A549 (cell line): Measurements from ENCODE around the gene RLBP1. TPM values are rescaled to one million over a fixed set of nuclear protein-coding genes. Genes with fewer than 3 reads are reported as not detected.

Source experiments
- ATAC-seq, 2 experiments: fragments of 200-7000 bp in 1 of 2; fragments of >200 bp in 1 of 2; cut with Nextera tagmentation in 1 of 2; cut with Tn5 transposase in 1 of 2; 3 replicates each; pipeline versions ENCODE4 v1.8.0 to v1.9.1; 2018 to 2020; ENCODE audit warnings: mild to moderate bottlenecking in 1 of 2, moderate library complexity in 1 of 2
- CTCF ChIA-PET: fragments of 300-600 bp; sonication (Branson Sonifier 250); formaldehyde crosslinking; extraction: SDS; loops from one replicate; lab custom pipeline; 2021; ENCODE audit warnings: antibody characterized with exemption, inconsistent platforms; lab: Yijun Ruan, JAX
- POLR2A ChIA-PET: fragments of 350-600 bp; formaldehyde crosslinking; extraction: SDS; loops from one replicate; lab custom pipeline; 2021; ENCODE audit warnings: antibody characterized with exemption, inconsistent platforms; lab: Yijun Ruan, JAX
- DNase-seq, 2 experiments: peaks; one replicate each; pipeline versions ENCODE4 v3.0.0 to v3.0.0-alpha.2; 2011 to 2016; ENCODE audit warnings: low read depth in 1 of 2, low spot score in 1 of 2
- FAIRE-seq: peaks from 2 replicates; lab custom pipeline; 2011; peaks lifted over from hg19 to GRCh38; lab: Jason Lieb, UNC
- H3K27ac ChIP-seq, 2 experiments: fragments of >200 bp; sonication (Bioruptor Twin); formaldehyde crosslinking; 3 replicates each; pipeline ENCODE4 v1.5.1; 2016 to 2017
- H3K4me1 ChIP-seq: fragments of >200 bp; sonication (Bioruptor Twin); formaldehyde crosslinking; 3 replicates; pipeline ENCODE4 v1.6.1; 2016
- H3K4me2 ChIP-seq: fragments of >200 bp; sonication (Bioruptor Twin); formaldehyde crosslinking; 3 replicates; pipeline ENCODE4 v1.6.1; 2016
- H3K4me3 ChIP-seq: fragments of >200 bp; sonication (Bioruptor Twin); formaldehyde crosslinking; 3 replicates; pipeline ENCODE4 v1.5.1; 2016
- H3K9me3 ChIP-seq: fragments of >200 bp; sonication (Bioruptor Twin); formaldehyde crosslinking; 3 replicates; pipeline ENCODE4 v1.6.1; 2016
- CHD2 ChIP-seq: fragments of 150-350 bp; IDR thresholded peaks from 2 replicates; pipeline ENCODE4 v1.6.1; 2014; ENCODE audit warnings: low read length; ENCODE audit not compliant: partially characterized antibody
- EHF ChIP-seq: fragments of 250-450 bp; sonication (Bioruptor Pico); IDR thresholded peaks from 2 replicates; pipeline ENCODE4 v1.5.0; 2020; ENCODE audit warnings: mild to moderate bottlenecking
- EP300 ChIP-seq, 2 experiments: fragments of >200 bp; sonication (Bioruptor Twin); formaldehyde crosslinking; IDR thresholded peaks; 2 replicates in 1 of 2; 3 replicates in 1 of 2; pipeline ENCODE4 v1.6.1; 2016 to 2017
- ESRRA ChIP-seq: fragments of 150-350 bp; IDR thresholded peaks from 2 replicates; pipeline ENCODE4 v1.6.1; 2014; ENCODE audit warnings: mild to moderate bottlenecking, low read length, borderline replicate concordance
- FOSL2 ChIP-seq, 2 experiments: fragments of 450-650 bp in 1 of 2; fragments of >200 bp in 1 of 2; sonication (Bioruptor Twin) in 1 of 2; formaldehyde crosslinking; IDR thresholded peaks; 2 replicates each; pipeline versions ENCODE4 v1.5.0 to v1.6.1; 2016 to 2020; ENCODE audit warnings: mild to moderate bottlenecking in 1 of 2, moderate library complexity in 1 of 2
- FOXS1 ChIP-seq: fragments of 250-450 bp; sonication (Bioruptor Pico); IDR thresholded peaks from 2 replicates; pipeline ENCODE4 v1.5.0; 2020; ENCODE audit warnings: mild to moderate bottlenecking, moderate library complexity
- HDAC2 ChIP-seq: fragments of 200-600 bp; sonication (generic); IDR thresholded peaks from 2 replicates; pipeline ENCODE4 v1.6.1; 2016
- HOXB13 ChIP-seq: fragments of 250-450 bp; sonication (Bioruptor Pico); IDR thresholded peaks from 2 replicates; pipeline ENCODE4 v1.5.0; 2020; ENCODE audit warnings: low read depth, mild to moderate bottlenecking, moderate library complexity
- JUNB ChIP-seq: fragments of >200 bp; sonication (Bioruptor Twin); formaldehyde crosslinking; IDR thresholded peaks from 2 replicates; pipeline ENCODE4 v1.6.1; 2016
- KDM1A ChIP-seq: fragments of 200-600 bp; sonication (generic); IDR thresholded peaks from 2 replicates; pipeline ENCODE4 v1.6.1; 2016; ENCODE audit warnings: low read depth, mild to moderate bottlenecking
- MAFK ChIP-seq: fragments of 450-650 bp; IDR thresholded peaks from 2 replicates; pipeline ENCODE4 v1.6.1; 2014; ENCODE audit not compliant: partially characterized antibody
- MAZ ChIP-seq: fragments of 150-350 bp; IDR thresholded peaks from 2 replicates; pipeline ENCODE4 v1.6.1; 2014; ENCODE audit warnings: antibody characterized with exemption, low read depth, low read length, borderline replicate concordance
- NFE2L2 ChIP-seq: fragments of 150-350 bp; conservative IDR thresholded peaks from 2 replicates; pipeline ENCODE4 v1.6.1; 2014; ENCODE audit warnings: low read length
- PHF8 ChIP-seq: fragments of 200-600 bp; sonication (generic); IDR thresholded peaks from 2 replicates; pipeline ENCODE4 v1.6.1; 2016; ENCODE audit warnings: low read depth, mild to moderate bottlenecking, antibody characterized with exemption, moderate library complexity, borderline replicate concordance
- POLR2A ChIP-seq: IDR thresholded peaks from 2 replicates; pipeline ENCODE4 v1.6.1; 2012; ENCODE audit warnings: mild to moderate bottlenecking, low read length
- POLR2AphosphoS2 ChIP-seq: conservative IDR thresholded peaks from 2 replicates; pipeline ENCODE4 v1.6.1; 2012; ENCODE audit warnings: low read length, improper control_type of control experiment, inconsistent platforms
- SMC3 ChIP-seq: fragments of >200 bp; sonication (Bioruptor Twin); formaldehyde crosslinking; IDR thresholded peaks from 3 replicates; pipeline ENCODE4 v1.6.1; 2018; ENCODE audit warnings: inconsistent platforms
- SREBF2 ChIP-seq: fragments of 450-650 bp; IDR thresholded peaks from 2 replicates; pipeline ENCODE4 v1.6.1; 2014; ENCODE audit warnings: mild to moderate bottlenecking, moderate library complexity
- TFCP2L1 ChIP-seq: fragments of 250-450 bp; sonication (Bioruptor Pico); IDR thresholded peaks from 2 replicates; pipeline ENCODE4 v1.5.0; 2021; ENCODE audit warnings: mild to moderate bottlenecking
- ZNF302 ChIP-seq: fragments of 250-450 bp; sonication (Bioruptor Pico); IDR thresholded peaks from 2 replicates; pipeline ENCODE4 v1.9.0; 2021; ENCODE audit warnings: inconsistent platforms, mild to moderate bottlenecking, moderate library complexity
- WGBS: methylation state at CpG from one replicate; pipeline ENCODE4 v1.1.6; 2017; ENCODE audit errors: missing lambda C conversion rate; 5-methylcytosine and 5-hydroxymethylcytosine counted together
- polyA plus RNA-seq, 4 experiments: library from polyadenylated mRNA; depleted of rRNA in 3 of 4; stranded (reverse); fragments of >200 nt; fragmentation: RNase III in 1 of 4; extraction: RNeasy Plus Mini Kit Qiagen cat#74134 plus additional on column Dnase treatment in 1 of 4; gene quantifications; 2 replicates in 3 of 4; 3 replicates in 1 of 4; pipeline ENCODE4 v1.2.3, GENCODE V29; 2011 to 2017
- TF ChIP-seq, protein P1 (sequence below): IDR thresholded peaks from 2 replicates; pipeline ENCODE4 v1.6.1; 2012
- TF ChIP-seq, protein P2 (sequence below): fragments of 200-600 bp; sonication (generic); IDR thresholded peaks from 2 replicates; pipeline ENCODE4 v1.6.1; 2016; ENCODE audit warnings: antibody characterized with exemption, mild to moderate bottlenecking, moderate library complexity
- TF ChIP-seq, protein P3 (sequence below): fragments of >200 bp; sonication (Bioruptor Twin); formaldehyde crosslinking; IDR thresholded peaks from 3 replicates; pipeline ENCODE4 v1.6.1; 2016
- TF ChIP-seq, protein P4 (sequence below): fragments of 150-350 bp; IDR thresholded peaks from 2 replicates; pipeline ENCODE4 v1.6.1; 2014; ENCODE audit warnings: low read depth, mild to moderate bottlenecking, low read length

RLBP1 gene
- polyA plus RNA-seq, 2 of the 4 experiments (the other 2 are of a cell fraction) = not detected

DNA sequence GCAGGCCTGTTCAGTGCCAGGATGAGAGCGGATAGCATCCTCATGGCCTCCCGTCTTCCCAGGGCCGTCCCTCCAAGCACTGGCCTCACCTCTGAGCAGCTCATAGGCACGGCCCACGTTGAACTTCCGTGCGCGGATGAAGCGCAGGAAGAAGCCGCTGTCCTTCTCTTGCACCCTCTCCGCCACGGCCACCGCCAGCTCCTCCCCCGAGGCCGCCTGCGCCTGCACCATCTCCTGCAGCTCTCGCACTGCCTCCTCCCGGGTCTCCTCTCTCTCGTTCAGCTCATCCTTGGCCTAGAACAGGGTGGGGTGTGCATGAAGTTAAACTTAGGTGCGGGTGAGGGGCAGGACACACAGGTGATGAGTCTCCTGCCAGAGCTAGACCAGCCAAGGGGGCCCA, 4.3 kb downstream of the RLBP1 start:
- Histone ChIP-seq H3K4me2 (no peak overlapping the region), H3K27ac (no peak overlapping the region)
- POLR2A ChIA-PET = no interaction called here
- TF ChIP-seq MAFK = no peak
- TF ChIP-seq, protein P1, sequence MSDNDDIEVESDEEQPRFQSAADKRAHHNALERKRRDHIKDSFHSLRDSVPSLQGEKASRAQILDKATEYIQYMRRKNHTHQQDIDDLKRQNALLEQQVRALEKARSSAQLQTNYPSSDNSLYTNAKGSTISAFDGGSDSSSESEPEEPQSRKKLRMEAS = no peak
- TF ChIP-seq ESRRA = no peak
- TF ChIP-seq, protein P2, sequence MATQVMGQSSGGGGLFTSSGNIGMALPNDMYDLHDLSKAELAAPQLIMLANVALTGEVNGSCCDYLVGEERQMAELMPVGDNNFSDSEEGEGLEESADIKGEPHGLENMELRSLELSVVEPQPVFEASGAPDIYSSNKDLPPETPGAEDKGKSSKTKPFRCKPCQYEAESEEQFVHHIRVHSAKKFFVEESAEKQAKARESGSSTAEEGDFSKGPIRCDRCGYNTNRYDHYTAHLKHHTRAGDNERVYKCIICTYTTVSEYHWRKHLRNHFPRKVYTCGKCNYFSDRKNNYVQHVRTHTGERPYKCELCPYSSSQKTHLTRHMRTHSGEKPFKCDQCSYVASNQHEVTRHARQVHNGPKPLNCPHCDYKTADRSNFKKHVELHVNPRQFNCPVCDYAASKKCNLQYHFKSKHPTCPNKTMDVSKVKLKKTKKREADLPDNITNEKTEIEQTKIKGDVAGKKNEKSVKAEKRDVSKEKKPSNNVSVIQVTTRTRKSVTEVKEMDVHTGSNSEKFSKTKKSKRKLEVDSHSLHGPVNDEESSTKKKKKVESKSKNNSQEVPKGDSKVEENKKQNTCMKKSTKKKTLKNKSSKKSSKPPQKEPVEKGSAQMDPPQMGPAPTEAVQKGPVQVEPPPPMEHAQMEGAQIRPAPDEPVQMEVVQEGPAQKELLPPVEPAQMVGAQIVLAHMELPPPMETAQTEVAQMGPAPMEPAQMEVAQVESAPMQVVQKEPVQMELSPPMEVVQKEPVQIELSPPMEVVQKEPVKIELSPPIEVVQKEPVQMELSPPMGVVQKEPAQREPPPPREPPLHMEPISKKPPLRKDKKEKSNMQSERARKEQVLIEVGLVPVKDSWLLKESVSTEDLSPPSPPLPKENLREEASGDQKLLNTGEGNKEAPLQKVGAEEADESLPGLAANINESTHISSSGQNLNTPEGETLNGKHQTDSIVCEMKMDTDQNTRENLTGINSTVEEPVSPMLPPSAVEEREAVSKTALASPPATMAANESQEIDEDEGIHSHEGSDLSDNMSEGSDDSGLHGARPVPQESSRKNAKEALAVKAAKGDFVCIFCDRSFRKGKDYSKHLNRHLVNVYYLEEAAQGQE = no peak
- no peak for TF ChIP-seq EP300 (IDR thresholded peaks at IDR 0.05)
- TF ChIP-seq KDM1A = no peak
- no peak for TF ChIP-seq POLR2A
- no peak for TF ChIP-seq JUNB
- TF ChIP-seq SREBF2 = no peak
- no peak for TF ChIP-seq FOXS1 (CRISPR knock-in tag)
- TF ChIP-seq FOSL2 (IDR thresholded peaks at IDR 0.05) = no peak
- no peak for TF ChIP-seq FOSL2 (CRISPR knock-in tag; IDR thresholded peaks at IDR 0.05)
- TF ChIP-seq, all 56 proteins: peak for 0
- CTCF ChIA-PET = interaction anchor here (0.7 to 5.1 kb wide), 12 partner anchors 8 to 159 kb away, joined by 3 to 76 read pairs (median 4); partner anchors contain the start of gene FANCI
- FAIRE-seq = no peak
- no peaks in the 10 kb centered on the region for H3K9me3 ChIP-seq
- WGBS = 70% methylated on average over 20 of the region's 20 CpGs
- ATAC-seq = no peak
- no peak for DNase-seq
- H3K4me1 ChIP-seq = no peaks in the 10 kb centered on the region
- H3K4me3 ChIP-seq = no peak overlapping the region

DNA sequence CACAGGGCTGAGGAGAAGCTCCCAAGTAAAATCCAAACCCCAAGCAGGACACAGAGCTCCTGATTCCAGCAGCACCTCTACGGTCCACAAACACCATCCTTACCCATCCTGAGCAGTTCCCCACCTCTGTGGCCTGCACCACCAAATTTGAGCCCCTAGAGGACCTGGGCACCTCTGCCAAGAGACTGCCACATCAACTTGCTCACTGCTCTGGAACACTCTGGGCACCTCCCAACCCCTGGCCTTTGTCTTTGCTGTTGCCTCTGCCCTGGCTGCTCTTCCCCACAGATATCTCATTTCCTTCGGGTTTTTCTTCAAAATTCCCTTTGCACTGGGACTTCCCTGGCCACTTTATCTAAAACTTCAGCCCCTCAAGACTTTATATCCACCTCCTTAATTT, 5.8 kb downstream of the RLBP1 start:
- POLR2A ChIA-PET = no interaction called here
- no peak overlapping the region for H3K4me2 ChIP-seq
- FAIRE-seq = no peak
- peak; percentile 41 to 54; a peak in 4 of 6 replicates for ATAC-seq
- no peaks in the 10 kb centered on the region for H3K9me3 ChIP-seq
- no peak for TF ChIP-seq EHF (CRISPR knock-in tag)
- TF ChIP-seq, protein P3, sequence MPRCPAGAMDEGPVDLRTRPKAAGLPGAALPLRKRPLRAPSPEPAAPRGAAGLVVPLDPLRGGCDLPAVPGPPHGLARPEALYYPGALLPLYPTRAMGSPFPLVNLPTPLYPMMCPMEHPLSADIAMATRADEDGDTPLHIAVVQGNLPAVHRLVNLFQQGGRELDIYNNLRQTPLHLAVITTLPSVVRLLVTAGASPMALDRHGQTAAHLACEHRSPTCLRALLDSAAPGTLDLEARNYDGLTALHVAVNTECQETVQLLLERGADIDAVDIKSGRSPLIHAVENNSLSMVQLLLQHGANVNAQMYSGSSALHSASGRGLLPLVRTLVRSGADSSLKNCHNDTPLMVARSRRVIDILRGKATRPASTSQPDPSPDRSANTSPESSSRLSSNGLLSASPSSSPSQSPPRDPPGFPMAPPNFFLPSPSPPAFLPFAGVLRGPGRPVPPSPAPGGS = no peak
- TF ChIP-seq HDAC2 = no peak
- TF ChIP-seq, all 56 proteins: peak for 0
- 13% methylated on average over 2 of the region's 2 CpGs for WGBS
- Histone ChIP-seq H3K4me1 (no peaks in the 10 kb centered on the region), H3K4me3 (no peak overlapping the region), H3K27ac (no peak overlapping the region)
- CTCF ChIA-PET = interaction anchor here (0.7 to 5.0 kb wide), 9 partner anchors 8 to 159 kb away, joined by 3 to 27 read pairs (median 3); partner anchors contain the start of gene FANCI
- no peak for DNase-seq

DNA sequence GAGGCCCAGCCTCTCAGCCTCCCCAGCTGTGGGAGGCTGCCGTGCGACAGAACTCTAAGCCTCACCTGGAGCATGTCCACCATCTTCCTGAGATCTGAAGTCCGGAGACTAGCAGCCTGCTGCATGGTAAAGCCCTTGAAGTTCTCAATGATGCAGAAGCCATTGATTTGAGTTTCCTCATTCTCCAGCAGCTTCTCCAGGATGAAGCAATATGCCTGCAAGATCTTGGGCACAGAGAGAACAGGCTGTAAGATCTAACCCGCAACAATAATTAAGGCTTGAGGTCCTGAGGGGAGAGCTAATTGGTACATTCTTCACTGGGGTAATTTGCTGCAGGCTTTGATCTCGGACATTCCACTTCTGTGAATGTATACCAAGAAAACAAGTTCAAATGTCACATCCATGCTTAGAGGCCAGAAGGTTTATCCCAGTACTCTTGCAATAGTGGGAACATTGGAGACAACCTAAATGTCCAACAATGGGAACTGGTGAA, 9.7 kb downstream of the RLBP1 start:
- TF ChIP-seq PHF8 (no peak), POLR2AphosphoS2 (no peak), FOXS1 (CRISPR knock-in tag) (no peak), SMC3 (no peak), EHF (CRISPR knock-in tag) (no peak), JUNB (no peak), ZNF302 (CRISPR knock-in tag) (no peak), MAZ (no peak), HOXB13 (CRISPR knock-in tag) (no peak), EP300 (IDR thresholded peaks at IDR 0.05) (no peak), NFE2L2 (no peak), TFCP2L1 (CRISPR knock-in tag) (no peak), CHD2 (no peak)
- TF ChIP-seq, protein P4, sequence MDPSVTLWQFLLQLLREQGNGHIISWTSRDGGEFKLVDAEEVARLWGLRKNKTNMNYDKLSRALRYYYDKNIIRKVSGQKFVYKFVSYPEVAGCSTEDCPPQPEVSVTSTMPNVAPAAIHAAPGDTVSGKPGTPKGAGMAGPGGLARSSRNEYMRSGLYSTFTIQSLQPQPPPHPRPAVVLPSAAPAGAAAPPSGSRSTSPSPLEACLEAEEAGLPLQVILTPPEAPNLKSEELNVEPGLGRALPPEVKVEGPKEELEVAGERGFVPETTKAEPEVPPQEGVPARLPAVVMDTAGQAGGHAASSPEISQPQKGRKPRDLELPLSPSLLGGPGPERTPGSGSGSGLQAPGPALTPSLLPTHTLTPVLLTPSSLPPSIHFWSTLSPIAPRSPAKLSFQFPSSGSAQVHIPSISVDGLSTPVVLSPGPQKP = no peak
- ChIA-PET CTCF (interaction anchor here (1.0 to 3.0 kb wide), 5 partner anchors 15 to 154 kb away, joined by 3 to 15 read pairs (median 4); no protein-coding TSS in a partner anchor), POLR2A (no interaction called here)
- ATAC-seq (no peak), FAIRE-seq (no peak), DNase-seq (no peak)
- Histone ChIP-seq H3K4me2 (no peak overlapping the region), H3K27ac (no peak overlapping the region), H3K9me3 (no peaks in the 10 kb centered on the region), H3K4me1 (no peaks in the 10 kb centered on the region), H3K4me3 (no peak overlapping the region)
- 51% methylated on average over 5 of the region's 5 CpGs for WGBS
